Measurements from ENCODE around the gene SRRM3. TPM values are rescaled to one million over a fixed set of nuclear protein-coding genes. Genes with fewer than 3 reads are reported as not detected.
"Not testable (repeated sequence)": the region's sequence is repeated elsewhere in the genome, so short reads cannot be mapped to it uniquely, and the experiment has no call there.

SRRM3 gene
- total RNA-seq, 3 donors from 2014 or later (not counting 1 experiment from before 2014, with no cell fraction given) = not detected

GRCh38 chr7:76310102-76310957 lies 108.6 kb downstream of the SRRM3 start:
- no peaks in the 10 kb centered on the region for H3K27me3 ChIP-seq (ENCODE audit: control insufficient read depth, insufficient read depth, low read length)
- 83% methylated on average over 20 of the region's 21 CpGs for WGBS (ENCODE audit: insufficient coverage)
- Mint-ChIP-seq H3K27ac (no peak overlapping the region), H3K27me3 (ENCODE audit: low read depth in 2 of 2) (no peaks in the 10 kb centered on the region), H3K9me3 (no peaks in the 10 kb centered on the region), H3K4me3 (no peak overlapping the region), H3K36me3 (no peaks in the 10 kb centered on the region), H3K4me1 (peaks cover 5% of the 10 kb centered on the region in 2 donors)
- intact Hi-C loops (cut with micrococcal nuclease) = loop anchor here (10.0 kb wide), 1 partner anchor 266 kb away; the partner anchor contains the start of genes MDH2 and STYXL1
- H3K4me3 ChIP-seq (ENCODE audit: low read length) = no peak overlapping the region
- no peak overlapping the region for H3K27ac ChIP-seq (ENCODE audit: low read length)
- TF ChIP-seq, protein P1, sequence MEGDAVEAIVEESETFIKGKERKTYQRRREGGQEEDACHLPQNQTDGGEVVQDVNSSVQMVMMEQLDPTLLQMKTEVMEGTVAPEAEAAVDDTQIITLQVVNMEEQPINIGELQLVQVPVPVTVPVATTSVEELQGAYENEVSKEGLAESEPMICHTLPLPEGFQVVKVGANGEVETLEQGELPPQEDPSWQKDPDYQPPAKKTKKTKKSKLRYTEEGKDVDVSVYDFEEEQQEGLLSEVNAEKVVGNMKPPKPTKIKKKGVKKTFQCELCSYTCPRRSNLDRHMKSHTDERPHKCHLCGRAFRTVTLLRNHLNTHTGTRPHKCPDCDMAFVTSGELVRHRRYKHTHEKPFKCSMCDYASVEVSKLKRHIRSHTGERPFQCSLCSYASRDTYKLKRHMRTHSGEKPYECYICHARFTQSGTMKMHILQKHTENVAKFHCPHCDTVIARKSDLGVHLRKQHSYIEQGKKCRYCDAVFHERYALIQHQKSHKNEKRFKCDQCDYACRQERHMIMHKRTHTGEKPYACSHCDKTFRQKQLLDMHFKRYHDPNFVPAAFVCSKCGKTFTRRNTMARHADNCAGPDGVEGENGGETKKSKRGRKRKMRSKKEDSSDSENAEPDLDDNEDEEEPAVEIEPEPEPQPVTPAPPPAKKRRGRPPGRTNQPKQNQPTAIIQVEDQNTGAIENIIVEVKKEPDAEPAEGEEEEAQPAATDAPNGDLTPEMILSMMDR (IDR thresholded peaks at IDR 0.05) = no peak
- ATAC-seq (no peak), DNase-seq (no peak)
- H3K9me3 ChIP-seq (ENCODE audit: control insufficient read depth, insufficient read depth, low read length) = no peaks in the 10 kb centered on the region
- H3K4me1 ChIP-seq (ENCODE audit: control insufficient read depth, insufficient read depth, low read length) = peaks cover 9% of the 10 kb centered on the region
- no peaks in the 10 kb centered on the region for H3K36me3 ChIP-seq (ENCODE audit: control insufficient read depth, insufficient read depth, low read length)

GRCh38 chr7:76311838-76312237 lies 110.1 kb downstream of the SRRM3 start:
- not testable (repeated sequence) for H3K9me3 ChIP-seq (ENCODE audit: control insufficient read depth, insufficient read depth, low read length); H3K27ac ChIP-seq (ENCODE audit: low read length); H3K4me3 Mint-ChIP-seq; H3K4me1 Mint-ChIP-seq; H3K4me3 ChIP-seq (ENCODE audit: low read length); H3K27ac Mint-ChIP-seq; ATAC-seq; DNase-seq; H3K36me3 ChIP-seq (ENCODE audit: control insufficient read depth, insufficient read depth, low read length); H3K9me3 Mint-ChIP-seq; H3K36me3 Mint-ChIP-seq; H3K4me1 ChIP-seq (ENCODE audit: control insufficient read depth, insufficient read depth, low read length); H3K27me3 Mint-ChIP-seq (ENCODE audit: low read depth in 2 of 2); H3K27me3 ChIP-seq (ENCODE audit: control insufficient read depth, insufficient read depth, low read length)
- 95% methylated on average over 6 of the region's 6 CpGs for WGBS (ENCODE audit: insufficient coverage)
- intact Hi-C loops (cut with micrococcal nuclease) = loop anchor here (10.0 kb wide), 1 partner anchor 267 kb away; the partner anchor contains the start of genes MDH2 and STYXL1

DNA sequence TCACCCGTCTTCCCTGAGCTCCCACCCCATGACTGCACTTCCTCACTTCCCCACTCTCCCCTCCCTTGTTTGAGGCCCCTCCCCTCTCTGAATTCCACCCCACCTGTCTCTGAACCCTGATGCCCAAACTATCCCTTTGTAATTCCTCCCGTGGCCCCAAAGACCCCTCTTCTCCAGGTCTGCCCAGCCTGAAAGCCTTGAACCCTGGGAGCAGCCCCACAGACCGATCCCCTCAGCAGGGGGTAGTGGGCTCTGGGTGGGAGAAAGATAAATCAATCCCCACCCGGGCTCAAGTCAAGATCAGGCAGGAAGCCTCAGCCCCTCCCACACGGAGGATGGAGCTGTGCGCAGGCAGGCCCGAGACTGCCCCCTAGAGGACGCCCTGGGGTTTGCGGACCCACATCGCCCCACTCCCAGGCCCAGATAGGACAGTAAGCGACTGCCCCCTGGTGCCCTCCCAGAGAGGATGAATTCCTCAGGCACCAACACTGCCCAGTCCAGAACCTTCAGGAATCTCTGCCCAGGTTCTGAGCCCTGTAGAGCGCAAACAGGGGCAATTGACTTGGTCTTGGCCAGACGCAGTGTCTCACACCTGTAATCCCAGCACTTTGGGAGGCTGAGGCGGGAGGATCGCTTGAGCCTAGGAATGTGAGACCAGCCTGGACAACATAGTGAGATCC lies 112.5 kb downstream of the SRRM3 start:
- peak; percentile 68 to 86 (median 68) for ATAC-seq
- Histone ChIP-seq H3K4me1 (ENCODE audit: control insufficient read depth, insufficient read depth, low read length) (peaks cover 22% of the 10 kb centered on the region), H3K36me3 (ENCODE audit: control insufficient read depth, insufficient read depth, low read length) (no peaks in the 10 kb centered on the region), H3K27ac (ENCODE audit: low read length) (no peak overlapping the region), H3K9me3 (ENCODE audit: control insufficient read depth, insufficient read depth, low read length) (no peaks in the 10 kb centered on the region), H3K27me3 (ENCODE audit: control insufficient read depth, insufficient read depth, low read length) (no peaks in the 10 kb centered on the region), H3K4me3 (ENCODE audit: low read length) (no peak overlapping the region)
- Mint-ChIP-seq H3K4me1 (peaks cover 22 to 28% of the 10 kb centered on the region in 2 donors), H3K36me3 (no peaks in the 10 kb centered on the region), H3K9me3 (no peaks in the 10 kb centered on the region), H3K4me3 (peak overlapping the region; percentile 35), H3K27me3 (ENCODE audit: low read depth in 2 of 2) (no peaks in the 10 kb centered on the region), H3K27ac (peak overlapping the region in 1 of 2 donors; percentile 69)
- DNase-seq = peak; percentile 94 to 97
- TF ChIP-seq, protein P1 (IDR thresholded peaks at IDR 0.05) = peak; percentile 99
- intact Hi-C loops (cut with micrococcal nuclease) = loop anchor here (1.0 to 10.0 kb wide), 4 partner anchors 11 to 269 kb away; partner anchors contain the start of genes MDH2 and STYXL1
- 9% methylated on average over 14 of the region's 15 CpGs for WGBS (ENCODE audit: insufficient coverage)

GRCh38 chr7:76314740-76315139 lies 113.0 kb downstream of the SRRM3 start:
- H3K4me3 ChIP-seq (ENCODE audit: low read length); DNase-seq; H3K36me3 ChIP-seq (ENCODE audit: control insufficient read depth, insufficient read depth, low read length); H3K9me3 ChIP-seq (ENCODE audit: control insufficient read depth, insufficient read depth, low read length); H3K27me3 ChIP-seq (ENCODE audit: control insufficient read depth, insufficient read depth, low read length); H3K27ac Mint-ChIP-seq; ATAC-seq; H3K36me3 Mint-ChIP-seq; H3K27me3 Mint-ChIP-seq (ENCODE audit: low read depth in 2 of 2); H3K27ac ChIP-seq (ENCODE audit: low read length); H3K9me3 Mint-ChIP-seq: not testable (repeated sequence)
- H3K4me1 Mint-ChIP-seq = peaks cover 22 to 29% of the 10 kb centered on the region in 2 donors
- WGBS (ENCODE audit: insufficient coverage) = 78% methylated on average over 5 of the region's 6 CpGs
- intact Hi-C loops (cut with micrococcal nuclease) = loop anchor here (1.0 to 10.0 kb wide), 4 partner anchors 11 to 270 kb away; partner anchors contain the start of genes MDH2 and STYXL1
- H3K4me3 Mint-ChIP-seq = peak overlapping the region; percentile 35
- peaks cover 25% of the 10 kb centered on the region for H3K4me1 ChIP-seq (ENCODE audit: control insufficient read depth, insufficient read depth, low read length)

Data from natural killer cell (primary cell).